Ovary (tissue), 9 donors: ENCODE measurements around the gene ACP7. TPM values are rescaled to one million over a fixed set of nuclear protein-coding genes. Genes with fewer than 3 reads are reported as not detected.

ENCODE experiments used
- DNase-seq, 5 donors: peaks; one replicate each; pipeline ENCODE4 v3.0.0-alpha.2; 2019 to 2020
- H3K27ac ChIP-seq, 2 donors: fragments of 200-600 bp; one replicate each; pipeline versions ENCODE4 v1.5.1 to v1.8.0; 2019 to 2022
- H3K27me3 ChIP-seq: fragments of 200-600 bp; one replicate; pipeline ENCODE4 v1.8.0; 2022
- H3K36me3 ChIP-seq: fragments of 200-600 bp; sonication (generic); one replicate; pipeline ENCODE4 v1.5.1; 2019
- H3K4me1 ChIP-seq: one replicate; pipeline ENCODE4 v1.8.1; 2013; ENCODE audit warnings: mild to moderate bottlenecking, moderate library complexity; ENCODE audit not compliant: insufficient read depth
- H3K4me3 ChIP-seq: fragments of 200-600 bp; sonication (generic); one replicate; pipeline ENCODE4 v1.5.1; 2017
- H3K9me3 ChIP-seq, 2 donors: fragments of 200-600 bp in 1 of 2; sonication (generic) in 1 of 2; one replicate each; pipeline versions ENCODE4 v1.5.1 to v1.8.1; 2013 to 2019; ENCODE audit warnings: mild to moderate bottlenecking in 1 of 2, moderate library complexity in 1 of 2
- EP300 ChIP-seq: sonication (generic); formaldehyde crosslinking; IDR thresholded peaks from one replicate; pipeline ENCODE4 v1.6.1; 2017; ENCODE audit warnings: antibody characterized with exemption
- POLR2A ChIP-seq: fragments of 450-650 bp; IDR thresholded peaks from one replicate; pipeline ENCODE4 v1.6.1; 2017; ENCODE audit warnings: antibody characterized with exemption, mild to moderate bottlenecking, moderate library complexity
- WGBS, 3 donors: extraction: QIAGEN DNeasy Blood & Tissue Kit in 1 of 3; methylation state at CpG; one replicate each; pipeline versions ENCODE4 v1.1.5 to v1.1.7; 2013 to 2017; 5-methylcytosine and 5-hydroxymethylcytosine counted together
- intact Hi-C, 4 donors: fragments of 100-400 bp; cut with DNase I; formaldehyde crosslinking; loops; one replicate each; pipeline versions ENCODE4 v1.11.0 to v1.15.1; 2022 to 2023
- polyA plus RNA-seq, 2 donors: library from polyadenylated mRNA; stranded (reverse); fragments of 200-250 nt in 1 of 2; fragments of 350-450 nt in 1 of 2; fragmentation: Illumina TruSeq in 1 of 2; extraction: RNeasy Lipid Tissue Mini Kit (QIAGEN cat#74804) in 1 of 2; gene quantifications; one replicate each; pipeline ENCODE4 v1.2.3, GENCODE V29; 2013 to 2014
- total RNA-seq, 7 donors: library from RNA; depleted of rRNA in 2 of 7; stranded (reverse); fragments of >200 nt in 2 of 7; fragmentation: NEBNext Ultra II Directional in 3 of 7; extraction: Animal tissue kit (Norgen Biotek cat#: 25700) in 3 of 7; gene quantifications; one replicate each; pipeline versions ENCODE4 v1.1.0 to v1.2.4, GENCODE V29; 2016 to 2023
- TF ChIP-seq, protein P1 (sequence below), 3 donors: fragments of 450-650 bp in 2 of 3; fragments of 200-600 bp in 1 of 3; IDR thresholded peaks; one replicate each; pipeline versions ENCODE4 v1.5.1 to v1.8.0; 2016 to 2022; ENCODE audit warnings: antibody characterized with exemption in 3 of 3, mild to moderate bottlenecking in 1 of 3
- donor health status: DM: no; HTN: no; CAD: no; lungs with moderate emphysema.
- donor health status: DM: no; HTN: no; CAD: no.
- donor health status: Bipolar disorder and iron deficiency.
- donor health status: DM: yes; HTN: yes; CAD: no.
- donor health status: DM: no; HTN: no; CAD: no.
- donor health status: DM: yes; HTN: yes; CAD: no.

Gene ACP7
- total and polyA plus RNA-seq, 9 donors = not detected

DNA sequence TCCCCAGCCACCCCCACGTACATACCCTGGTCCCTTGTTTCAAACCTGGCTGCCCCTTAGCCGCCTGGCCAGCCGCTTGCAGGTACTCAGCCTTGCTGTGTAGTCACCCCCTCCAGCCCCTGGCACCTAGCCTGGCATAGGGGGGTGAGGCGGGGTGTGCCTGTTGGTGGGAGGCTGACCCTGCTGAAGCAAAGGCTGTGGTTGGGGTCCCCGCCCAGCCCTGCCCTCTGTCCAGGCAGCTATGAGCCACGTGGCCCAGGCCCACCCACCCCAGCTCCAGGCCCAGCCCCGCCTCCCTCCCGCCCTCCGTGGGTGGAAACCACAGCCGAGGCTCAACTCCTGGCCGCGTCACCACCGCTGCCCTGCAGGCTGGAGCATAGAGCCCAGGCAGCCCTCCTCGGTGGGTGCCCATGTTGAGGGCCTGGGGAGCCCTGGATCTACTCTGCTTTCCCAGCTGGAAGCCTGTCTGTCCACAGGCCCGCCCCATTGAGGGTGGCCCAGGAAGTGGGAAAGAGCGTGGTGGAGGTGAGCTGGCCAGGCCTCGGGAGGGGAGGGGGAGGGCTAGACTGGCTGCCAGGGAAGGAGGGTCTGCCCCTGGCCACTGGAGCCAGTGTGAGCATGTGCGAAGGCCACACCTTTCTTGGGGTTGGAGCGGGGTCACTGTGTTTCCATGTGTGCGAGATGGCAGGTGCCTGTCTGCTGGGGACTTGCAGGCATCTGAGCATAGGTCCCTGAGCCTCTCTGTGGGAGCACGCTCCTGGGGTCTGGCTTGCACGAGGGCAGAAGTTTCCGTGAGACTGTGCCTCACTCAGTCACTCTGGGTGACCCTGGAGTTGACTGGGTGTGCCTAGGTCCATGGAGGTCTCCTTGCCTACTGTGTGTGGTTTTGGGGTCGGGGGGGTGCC, 72.4 kb downstream of the ACP7 start:
- Histone ChIP-seq H3K36me3 (no peaks in the 10 kb centered on the region), H3K4me3 (peak overlapping the region; percentile 8), H3K27ac (no peak overlapping the region), H3K9me3 (no peaks in the 10 kb centered on the region), H3K27me3 (no peaks in the 10 kb centered on the region), H3K4me1 (peaks cover 40% of the 10 kb centered on the region)
- no peak for DNase-seq
- TF ChIP-seq POLR2A (no peak), EP300 (no peak)
- TF ChIP-seq, protein P1, sequence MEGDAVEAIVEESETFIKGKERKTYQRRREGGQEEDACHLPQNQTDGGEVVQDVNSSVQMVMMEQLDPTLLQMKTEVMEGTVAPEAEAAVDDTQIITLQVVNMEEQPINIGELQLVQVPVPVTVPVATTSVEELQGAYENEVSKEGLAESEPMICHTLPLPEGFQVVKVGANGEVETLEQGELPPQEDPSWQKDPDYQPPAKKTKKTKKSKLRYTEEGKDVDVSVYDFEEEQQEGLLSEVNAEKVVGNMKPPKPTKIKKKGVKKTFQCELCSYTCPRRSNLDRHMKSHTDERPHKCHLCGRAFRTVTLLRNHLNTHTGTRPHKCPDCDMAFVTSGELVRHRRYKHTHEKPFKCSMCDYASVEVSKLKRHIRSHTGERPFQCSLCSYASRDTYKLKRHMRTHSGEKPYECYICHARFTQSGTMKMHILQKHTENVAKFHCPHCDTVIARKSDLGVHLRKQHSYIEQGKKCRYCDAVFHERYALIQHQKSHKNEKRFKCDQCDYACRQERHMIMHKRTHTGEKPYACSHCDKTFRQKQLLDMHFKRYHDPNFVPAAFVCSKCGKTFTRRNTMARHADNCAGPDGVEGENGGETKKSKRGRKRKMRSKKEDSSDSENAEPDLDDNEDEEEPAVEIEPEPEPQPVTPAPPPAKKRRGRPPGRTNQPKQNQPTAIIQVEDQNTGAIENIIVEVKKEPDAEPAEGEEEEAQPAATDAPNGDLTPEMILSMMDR (IDR thresholded peaks at IDR 0.05) = no peak
- 30 to 64% (median 35%) methylated on average over 13 to 24 of the region's 24 CpGs for WGBS, 3 donors
- intact Hi-C loops = no loop called here

DNA sequence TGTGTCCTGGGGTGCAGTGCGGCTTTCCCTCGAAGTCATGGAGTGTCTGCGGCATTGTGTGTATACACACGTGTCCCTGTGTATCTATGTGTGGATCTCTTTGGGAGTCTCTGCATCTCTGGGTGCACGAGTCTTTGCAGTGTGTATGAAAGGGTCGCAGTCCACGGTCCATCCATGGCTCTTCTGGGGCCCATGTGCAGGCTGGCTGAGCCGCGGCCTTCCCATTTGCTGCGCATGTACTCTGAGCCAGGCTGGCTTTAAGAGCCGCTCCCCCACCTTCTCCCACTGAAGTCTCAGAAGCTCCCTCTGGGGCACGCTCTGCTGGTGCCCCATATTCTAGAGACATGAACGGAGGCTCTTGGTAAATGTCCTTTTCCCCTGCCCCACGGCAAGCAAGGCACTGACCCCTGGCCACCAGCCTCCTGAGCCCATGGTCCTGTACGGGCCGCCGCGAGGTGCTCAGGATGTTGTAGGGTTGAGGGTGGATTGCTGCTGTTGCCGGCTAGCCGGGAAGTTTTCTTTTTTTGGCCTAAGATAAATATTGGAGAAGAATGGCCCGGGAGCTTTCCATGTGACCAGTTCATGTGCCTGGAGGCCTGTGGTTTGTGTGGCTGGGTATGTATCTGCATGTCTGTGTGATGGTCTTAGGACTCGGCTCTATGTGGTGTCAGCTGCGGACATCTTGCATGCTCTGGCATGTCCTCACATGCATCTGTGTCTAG, 73.3 kb downstream of the ACP7 start:
- Histone ChIP-seq H3K4me1 (peaks cover 40% of the 10 kb centered on the region), H3K27ac (no peak overlapping the region), H3K9me3 (no peaks in the 10 kb centered on the region), H3K36me3 (no peaks in the 10 kb centered on the region), H3K27me3 (no peaks in the 10 kb centered on the region), H3K4me3 (no peak overlapping the region)
- WGBS, 3 donors = 42 to 65% (median 46%) methylated on average over 22 to 23 of the region's 23 CpGs
- TF ChIP-seq, protein P1 (IDR thresholded peaks at IDR 0.05) = no peak
- TF ChIP-seq EP300 (no peak), POLR2A (no peak)
- no peak for DNase-seq
- intact Hi-C loops = no loop called here

DNA sequence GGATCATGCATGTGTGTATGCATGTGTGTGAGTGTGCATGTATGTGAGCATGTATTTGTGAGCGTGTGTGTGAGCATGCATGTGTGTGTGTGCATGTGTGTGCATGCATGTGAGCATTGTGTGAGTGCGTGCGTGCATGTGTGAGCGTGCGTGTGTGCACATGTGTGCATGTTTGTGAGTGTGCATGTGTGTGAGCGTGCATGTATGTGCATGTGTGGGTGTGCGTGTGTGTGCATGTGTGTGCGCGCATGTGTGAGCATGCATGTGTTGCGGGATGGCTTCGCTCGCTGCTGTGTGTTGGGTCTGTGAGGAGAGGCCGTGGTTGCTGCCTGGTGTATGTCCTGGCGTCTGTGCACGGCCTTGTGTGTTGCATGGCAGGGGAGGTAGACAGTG, 73.8 kb downstream of the ACP7 start:
- H3K4me1 ChIP-seq = peaks cover 43% of the 10 kb centered on the region
- intact Hi-C loops = no loop called here

DNA sequence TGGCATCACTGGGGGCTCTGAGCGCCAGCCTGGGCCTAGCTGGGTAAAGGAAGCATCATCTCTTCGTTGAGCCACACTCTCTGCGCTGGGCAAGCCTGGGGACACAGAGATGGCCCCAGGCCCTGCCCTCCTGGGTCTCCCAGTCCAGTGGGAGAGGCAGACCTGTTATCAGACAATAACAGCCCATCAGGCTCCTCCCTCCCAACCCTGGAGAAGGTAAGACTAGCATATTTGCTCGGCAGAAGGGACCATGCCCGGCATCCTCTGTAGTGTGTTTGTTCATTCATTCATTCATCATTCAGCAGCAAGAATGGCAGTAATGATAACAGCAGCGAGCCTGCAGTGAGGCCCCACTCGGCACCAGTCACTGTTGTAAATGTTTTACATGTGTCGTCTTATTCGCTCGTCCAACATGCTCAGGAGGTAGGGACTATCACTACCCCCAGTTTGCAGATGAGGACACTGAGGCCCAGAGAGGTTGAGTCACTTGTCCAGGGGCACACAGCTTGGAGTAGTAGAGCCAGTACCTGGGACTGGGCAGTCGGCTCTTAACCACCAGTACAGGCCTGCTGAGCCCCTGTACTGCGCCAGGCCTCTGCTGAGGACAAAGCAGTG, 74.6 kb downstream of the ACP7 start:
- Histone ChIP-seq H3K27me3 (no peaks in the 10 kb centered on the region), H3K4me3 (no peak overlapping the region), H3K4me1 (peaks cover 45% of the 10 kb centered on the region), H3K27ac (no peak overlapping the region), H3K9me3 (no peaks in the 10 kb centered on the region), H3K36me3 (no peaks in the 10 kb centered on the region)
- TF ChIP-seq EP300 (no peak), POLR2A (no peak)
- TF ChIP-seq, protein P1 (IDR thresholded peaks at IDR 0.05) = no peak
- WGBS, 3 donors = 82 to 87% (median 84%) methylated on average over 12 of the region's 12 CpGs
- intact Hi-C loops = no loop called here
- DNase-seq = no peak

More for the DNA sequence above, 73.8 kb downstream of the ACP7 start:
- Histone ChIP-seq H3K4me3 (no peak overlapping the region), H3K9me3 (no peaks in the 10 kb centered on the region), H3K27ac (no peak overlapping the region), H3K36me3 (no peaks in the 10 kb centered on the region), H3K27me3 (no peaks in the 10 kb centered on the region)
- WGBS, 3 donors = 92 to 95% (median 92%) methylated on average over 15 of the region's 15 CpGs
- no peak for DNase-seq
- TF ChIP-seq POLR2A (no peak), EP300 (no peak)
- TF ChIP-seq, protein P1 (IDR thresholded peaks at IDR 0.05) = no peak
